IPS-NIHi7 (cell line): Measurements from ENCODE around the gene FAIM.
"Not testable (repeated sequence)": the region's sequence is repeated elsewhere in the genome, so short reads cannot be mapped to it uniquely, and the experiment has no call there.

ENCODE experiments used
- DNase-seq: peaks from one replicate; pipeline ENCODE4 v3.0.0; 2012; ENCODE audit warnings: mixed read lengths; ENCODE audit errors: extremely low spot score

The FAIM gene

GRCh38 chr3:138678874-138679392, 70.4 kb downstream of the FAIM start:
- no peak for DNase-seq

GRCh38 chr3:138680974-138681373, 72.4 kb downstream of the FAIM start:
- DNase-seq: not testable (repeated sequence)

GRCh38 chr3:138681463-138682220, 73.1 kb downstream of the FAIM start:
- no peak for DNase-seq

GRCh38 chr3:138682648-138683047, 74.1 kb downstream of the FAIM start:
- DNase-seq: no peak
